GM21619 (cell line): ENCODE results near the gene PLCE1.
"Not testable (repeated sequence)": the region's sequence is repeated elsewhere in the genome, so short reads cannot be mapped to it uniquely, and the experiment has no call there.

ENCODE experiments used
- ATAC-seq: cut with Tn5 transposase; IDR thresholded peaks from one replicate; pipeline ENCODE4 v1.9.1; 2021; ENCODE audit not compliant: unreplicated experiment

Gene PLCE1

DNA sequence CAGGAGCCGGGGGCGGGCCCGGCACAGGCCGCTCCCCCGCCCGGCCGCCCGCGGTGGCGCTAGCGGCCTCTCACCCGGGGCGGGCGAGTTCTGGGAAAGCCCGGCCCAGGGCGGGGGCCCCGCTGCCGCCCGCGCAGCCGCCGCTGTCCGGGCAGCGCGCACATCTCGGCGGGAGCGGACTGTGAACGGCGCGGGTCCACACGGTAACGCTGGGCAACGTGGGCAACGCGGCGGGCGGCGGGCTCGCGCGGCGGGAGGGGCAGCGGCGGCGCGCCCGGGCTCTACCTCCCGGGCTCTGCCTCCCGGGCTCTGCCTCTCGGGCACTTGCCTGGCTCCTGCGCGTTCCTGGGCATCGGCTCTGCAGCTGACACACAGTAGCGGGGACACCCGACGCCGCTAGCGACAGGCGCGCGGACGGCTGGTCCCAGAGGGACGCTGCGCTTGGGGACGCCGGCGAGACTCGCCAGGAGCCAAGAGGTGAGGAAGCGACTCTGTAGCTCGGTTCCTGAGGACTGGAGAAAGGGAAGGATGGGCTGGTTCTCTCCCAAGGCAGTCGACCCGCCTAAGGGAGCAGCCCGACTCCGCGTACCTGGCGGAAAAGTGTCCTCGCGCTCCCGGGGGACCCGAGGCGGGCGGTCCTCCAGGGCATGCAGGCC, at the start of gene PLCE1:
Gene PLCE1 (plus strand): TSS at position 150 of the 656 bp plus-strand sequence. CDS start 37,116 bp downstream, outside the sequence.
- peak; percentile 61 for ATAC-seq

- no peak for ATAC-seq
These were observed 47.9 kb upstream of the PLCE1 start for GRCh38 chr10:93945819-93946218.

- ATAC-seq, result no peak
These were observed 46.7 kb upstream of the PLCE1 start for GRCh38 chr10:93947055-93947454.

DNA sequence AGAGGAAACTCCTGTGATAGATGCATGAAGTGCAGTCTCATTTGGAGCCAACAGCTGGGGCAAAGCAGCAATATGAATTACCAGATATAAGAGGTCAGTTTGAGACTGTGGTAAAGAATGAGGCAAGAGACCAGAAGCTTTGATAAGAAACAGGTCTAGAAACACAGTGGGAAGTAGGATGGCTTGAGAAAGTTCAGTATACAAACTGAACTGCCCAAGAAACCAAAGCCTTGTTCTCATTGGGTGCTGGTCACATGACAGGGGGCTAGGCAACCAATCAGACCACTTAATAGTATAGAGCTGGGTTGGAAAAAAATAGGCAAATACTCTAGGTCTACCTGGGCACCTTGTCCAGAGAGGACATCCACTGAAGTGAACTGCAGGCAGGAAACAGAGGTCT, 46.2 kb upstream of the PLCE1 start:
- no peak for ATAC-seq

DNA sequence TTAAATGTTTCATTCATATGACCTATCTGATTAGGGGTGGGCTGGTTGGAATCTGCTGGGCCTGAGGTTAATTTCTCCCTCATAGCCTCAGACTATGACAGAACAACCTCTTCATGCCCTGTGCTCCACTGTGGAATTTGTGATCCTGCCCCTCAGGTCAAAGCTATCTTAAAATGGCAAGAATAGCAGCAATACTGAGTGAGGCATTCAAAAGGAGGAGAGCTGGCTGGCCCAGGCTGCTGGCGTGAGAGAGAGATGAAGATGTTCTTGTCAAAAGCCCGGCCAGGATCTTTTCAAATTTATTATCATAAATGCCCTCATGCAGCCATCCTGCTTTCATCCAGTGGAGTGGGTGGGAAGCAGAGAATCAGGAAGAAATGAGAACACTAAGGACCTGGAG, 41.8 kb upstream of the PLCE1 start:
- no peak for ATAC-seq

DNA sequence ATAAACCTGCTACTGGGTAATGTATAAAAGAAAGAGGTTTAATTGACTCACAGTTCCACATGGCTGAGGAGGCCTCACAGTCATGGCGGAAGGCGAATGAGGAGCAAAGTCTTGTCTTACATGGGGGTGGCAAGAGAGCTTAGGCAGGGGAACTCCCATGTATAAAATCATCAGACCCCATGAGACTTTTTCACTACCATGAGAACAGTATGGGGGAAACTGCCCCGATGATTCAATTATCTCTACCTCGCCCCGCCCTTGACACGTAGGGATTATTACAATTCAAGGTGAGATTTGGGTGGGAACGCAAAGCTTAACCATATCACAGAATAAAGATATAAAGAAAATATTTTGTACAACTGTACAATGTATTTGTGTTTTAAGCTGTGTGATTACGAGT, 39.4 kb upstream of the PLCE1 start:
- no peak for ATAC-seq

- ATAC-seq, result no peak
These were observed 38.9 kb upstream of the PLCE1 start for GRCh38 chr10:93954726-93955363.

- no peak for ATAC-seq
These were observed 34.9 kb upstream of the PLCE1 start for GRCh38 chr10:93958834-93959233.

DNA sequence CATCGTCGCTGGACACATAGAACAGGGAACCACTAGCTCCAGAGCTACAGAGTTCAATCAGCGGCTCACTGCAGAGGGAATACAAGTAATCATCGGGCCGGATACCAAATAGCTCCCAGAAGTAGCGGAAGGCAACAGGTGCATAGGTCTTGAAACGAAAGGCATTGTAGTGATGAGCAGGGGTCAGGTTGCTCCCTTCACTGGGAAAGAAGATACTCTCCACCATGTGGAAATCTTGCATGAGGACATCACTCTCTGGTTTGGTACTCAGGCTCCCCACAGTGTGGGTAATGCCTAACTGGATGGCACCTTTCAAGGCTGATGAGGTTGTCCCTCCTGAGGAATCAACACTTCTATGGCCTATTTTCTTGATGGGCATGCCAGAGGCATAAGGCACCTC, 32.7 kb upstream of the PLCE1 start:
- not testable (repeated sequence) for ATAC-seq

- ATAC-seq, result no peak
These were observed 30.8 kb upstream of the PLCE1 start for GRCh38 chr10:93962973-93963372.

DNA sequence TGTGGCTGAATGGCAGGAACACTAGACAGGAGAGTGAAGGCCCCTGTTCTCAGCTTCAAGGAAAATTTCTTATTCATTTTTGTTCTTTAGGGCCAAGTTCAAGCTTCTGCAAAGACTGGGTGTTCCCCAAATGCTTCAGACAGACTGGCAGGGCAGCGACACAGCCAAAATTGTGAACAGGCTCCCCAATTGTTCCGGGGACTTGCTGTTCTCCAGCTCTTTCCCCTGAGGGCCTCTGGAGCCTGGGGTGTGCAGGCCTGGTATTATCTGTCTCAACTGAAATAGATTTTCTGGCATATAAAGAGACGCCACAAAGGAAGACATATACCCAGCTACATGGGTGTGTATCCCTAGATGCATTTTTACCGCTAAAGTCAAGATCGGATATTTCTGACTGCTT, 30.3 kb upstream of the PLCE1 start:
- no peak for ATAC-seq

DNA sequence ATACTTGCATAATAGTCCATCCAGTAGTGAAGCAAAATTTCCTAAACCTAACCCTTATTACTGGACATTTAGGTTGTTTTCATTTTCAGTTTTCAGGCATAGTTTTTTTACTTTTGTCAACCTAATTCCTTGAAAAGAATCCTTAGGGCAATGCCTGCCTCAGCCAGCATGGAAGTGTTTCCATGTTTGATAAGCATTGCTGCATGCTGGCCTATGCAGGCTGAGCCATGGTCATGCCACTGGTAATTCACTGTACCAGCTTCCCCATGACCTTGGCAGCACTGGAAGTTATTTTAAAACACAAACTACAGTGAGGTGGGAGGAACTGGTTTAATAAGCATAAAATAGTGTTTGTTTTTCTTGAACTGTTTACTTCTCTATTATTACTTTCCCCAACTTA, 27.8 kb upstream of the PLCE1 start:
- no peak for ATAC-seq

GRCh38 chr10:93967756-93968155, 26.0 kb upstream of the PLCE1 start:
- no peak for ATAC-seq

- ATAC-seq, result no peak
These were observed 25.2 kb upstream of the PLCE1 start for GRCh38 chr10:93968540-93968945.

- ATAC-seq, result not testable (repeated sequence)
These were observed 23.2 kb upstream of the PLCE1 start for GRCh38 chr10:93970433-93971010.

DNA sequence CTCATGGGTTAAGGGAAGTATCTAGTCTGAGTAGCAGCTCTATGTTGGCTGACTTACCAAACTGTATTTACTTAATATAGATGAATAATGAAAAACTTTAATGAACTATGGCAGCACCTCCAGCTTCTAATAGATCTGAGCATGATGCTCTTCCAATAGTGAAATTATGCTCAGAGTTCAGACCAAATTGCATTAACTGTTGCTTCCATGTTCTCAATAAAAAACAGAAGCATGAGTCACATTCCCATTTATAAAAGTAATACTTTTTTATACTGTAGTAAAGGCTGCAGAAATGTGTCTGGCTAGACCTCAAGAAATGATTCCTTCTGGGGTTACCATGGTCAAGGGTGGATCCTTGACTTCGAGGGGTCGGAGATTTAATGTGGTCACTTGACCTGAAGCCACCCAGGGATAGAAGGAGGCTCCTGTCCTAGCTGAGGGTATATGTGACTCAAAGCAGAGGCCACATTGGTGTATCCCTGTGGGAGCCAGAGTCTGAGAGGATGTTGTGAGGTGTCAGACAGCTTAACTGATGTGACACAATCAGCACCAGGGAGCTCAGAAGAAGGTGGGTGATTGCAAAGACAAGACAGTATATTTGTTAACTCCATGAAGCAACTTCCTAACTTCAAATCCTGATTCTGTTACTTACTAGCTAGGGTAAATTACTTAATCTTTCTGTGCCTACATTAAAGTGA, 19.8 kb upstream of the PLCE1 start:
- no peak for ATAC-seq

GRCh38 chr10:93977442-93977841, 16.3 kb upstream of the PLCE1 start:
- no peak for ATAC-seq

- ATAC-seq, result no peak
These were observed 13.2 kb upstream of the PLCE1 start for GRCh38 chr10:93980486-93980885.

DNA sequence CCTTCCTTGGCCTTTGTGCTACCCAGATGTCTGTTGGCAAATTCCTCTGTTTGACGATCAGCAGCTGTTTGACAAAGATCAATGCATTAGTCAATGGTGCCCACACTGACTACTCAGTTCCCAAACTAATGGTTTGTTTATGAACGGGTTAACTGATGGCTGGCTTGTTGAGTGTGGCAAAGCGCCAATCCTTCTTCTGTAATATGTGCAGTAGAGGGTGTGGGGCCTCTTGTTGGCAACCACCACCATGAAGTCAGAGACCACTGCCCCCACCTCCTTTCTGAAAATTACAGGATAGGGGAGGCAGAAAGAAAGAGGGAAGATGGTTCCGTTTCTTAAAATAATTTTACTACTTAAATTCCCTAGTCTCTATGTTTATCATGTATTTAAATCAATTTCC, 2.6 kb upstream of the PLCE1 start:
- no peak for ATAC-seq

- ATAC-seq, result no peak
These were observed 2.0 kb upstream of the PLCE1 start for GRCh38 chr10:93991596-93992284.

- no peak for ATAC-seq
These were observed 1.2 kb upstream of the PLCE1 start for GRCh38 chr10:93992400-93993030.
